NCI-H146 treated with DMSO at 0.1 percent for 48 hours (cell line): ENCODE measurements around the gene INSIG2.
"Not testable (repeated sequence)": the region's sequence is repeated elsewhere in the genome, so short reads cannot be mapped to it uniquely, and the experiment has no call there.

Source experiments
- DNase-seq: peaks from one replicate; lab custom pipeline; 2025; ENCODE audit not compliant: unreplicated experiment; lab: John Stamatoyannopoulos, UW

INSIG2 gene

GRCh38 chr2:118059919-118060478 is 28.3 kb upstream of the INSIG2 start:
- no peak for DNase-seq

- DNase-seq: no peak
Measured at GRCh38 chr2:118061135-118061955, 26.9 kb upstream of the INSIG2 start.

- DNase-seq: no peak
Measured at GRCh38 chr2:118062048-118062447, 26.2 kb upstream of the INSIG2 start.

- no peak for DNase-seq
Measured at GRCh38 chr2:118062669-118063068, 25.6 kb upstream of the INSIG2 start.

GRCh38 chr2:118065015-118065706 is 23.1 kb upstream of the INSIG2 start:
- DNase-seq: no peak

- DNase-seq: no peak
Measured at GRCh38 chr2:118065921-118066511, 22.3 kb upstream of the INSIG2 start.

- DNase-seq: no peak
Measured at GRCh38 chr2:118077636-118078247, 10.5 kb upstream of the INSIG2 start.

- no peak for DNase-seq
Measured at GRCh38 chr2:118078734-118079133, 9.5 kb upstream of the INSIG2 start.

GRCh38 chr2:118084491-118085089 is 3.7 kb upstream of the INSIG2 start:
- no peak for DNase-seq

- DNase-seq: no peak
Measured at GRCh38 chr2:118085173-118086023, 2.9 kb upstream of the INSIG2 start.

GRCh38 chr2:118086024-118086633 is 2.1 kb upstream of the INSIG2 start:
- DNase-seq: no peak

- DNase-seq: no peak
Measured at GRCh38 chr2:118089139-118089800, 999 bp downstream of the INSIG2 start.

- no peak for DNase-seq
Measured at GRCh38 chr2:118090387-118091139, 2.3 kb downstream of the INSIG2 start.

- DNase-seq: no peak
Measured at GRCh38 chr2:118091140-118091478, 2.8 kb downstream of the INSIG2 start.

- DNase-seq: no peak
Measured at GRCh38 chr2:118091631-118092030, 3.4 kb downstream of the INSIG2 start.

- DNase-seq: not testable (repeated sequence)
Measured at GRCh38 chr2:118094102-118094501, 5.8 kb downstream of the INSIG2 start.

GRCh38 chr2:118094503-118094902 is 6.2 kb downstream of the INSIG2 start:
- no peak for DNase-seq

GRCh38 chr2:118095610-118096009 is 7.3 kb downstream of the INSIG2 start:
- no peak for DNase-seq
